OCI-LY3 (cell line): Measurements from ENCODE around the gene GORASP2.

Experiments
- CTCF ChIP-seq: fragments of 200-600, 300-600 bp; sonication (generic); IDR thresholded peaks from 2 replicates; pipeline ENCODE4 v1.5.1; 2014; ENCODE audit warnings: antibody characterized with exemption, low read length, low read depth
- EZH2phosphoT487 ChIP-seq: fragments of 200-600 bp; shearing (Covaris generic); IDR thresholded peaks from 2 replicates; pipeline ENCODE4 v1.6.1; 2018; ENCODE audit warnings: antibody characterized with exemption, mixed run types, low read depth

GRCh38 chr2:170928824-170929685 lies at the start of gene GORASP2:
- TF ChIP-seq CTCF (peak; percentile 79), EZH2phosphoT487 (no peak)
